ENCODE measurements around the gene GALK2.
"Not testable (repeated sequence)": the region's sequence is repeated elsewhere in the genome, so short reads cannot be mapped to it uniquely, and the experiment has no call there.

GALK2 gene

DNA sequence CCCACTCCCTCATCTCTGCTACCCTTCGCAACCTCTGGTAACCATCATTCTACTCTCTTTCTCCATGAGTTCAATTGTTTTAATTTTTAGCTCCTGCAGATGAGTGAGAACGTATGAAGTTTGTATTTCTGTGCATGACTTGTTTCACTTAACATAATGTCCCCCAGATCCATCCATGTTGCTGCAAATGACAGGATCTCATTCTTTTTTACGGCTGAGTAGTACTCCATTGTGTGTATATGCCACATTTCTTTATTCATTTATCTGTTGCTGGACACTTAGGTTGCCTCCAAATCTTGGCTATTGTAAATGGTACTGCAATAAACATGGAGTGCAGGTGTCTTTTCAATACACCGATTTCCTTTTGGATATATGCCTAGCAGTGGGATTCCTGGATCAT is 12.1 kb downstream of the GALK2 start:
- no peak for TF ChIP-seq ZNF274 (IDR thresholded peaks at IDR 0.05; ENCODE audit: low read depth, low read length)
- H3K4me3 ChIP-seq (ENCODE audit: low read length) = no peak overlapping the region

GRCh38 chr15:49183741-49184140 is 13.7 kb downstream of the GALK2 start:
- H3K4me3 ChIP-seq (ENCODE audit: low read length) = not testable (repeated sequence)

- H3K4me3 ChIP-seq (ENCODE audit: low read length) = no peak overlapping the region
- TF ChIP-seq ZNF274 (IDR thresholded peaks at IDR 0.05; ENCODE audit: low read depth, low read length) = no peak
These were observed 15.4 kb downstream of the GALK2 start for GRCh38 chr15:49185473-49185872.

GRCh38 chr15:49187549-49188245 is 17.6 kb downstream of the GALK2 start:
- TF ChIP-seq ZNF274 (IDR thresholded peaks at IDR 0.05; ENCODE audit: low read depth, low read length) = no peak
- H3K4me3 ChIP-seq (ENCODE audit: low read length) = no peak overlapping the region

GRCh38 chr15:49188933-49189332 is 18.9 kb downstream of the GALK2 start:
- H3K4me3 ChIP-seq (ENCODE audit: low read length) = no peak overlapping the region
- no peak for TF ChIP-seq ZNF274 (IDR thresholded peaks at IDR 0.05; ENCODE audit: low read depth, low read length)

GRCh38 chr15:49189631-49190030 is 19.6 kb downstream of the GALK2 start:
- no peak for TF ChIP-seq ZNF274 (IDR thresholded peaks at IDR 0.05; ENCODE audit: low read depth, low read length)
- H3K4me3 ChIP-seq (ENCODE audit: low read length) = no peak overlapping the region

GRCh38 chr15:49190586-49190985 is 20.5 kb downstream of the GALK2 start:
- TF ChIP-seq ZNF274 (IDR thresholded peaks at IDR 0.05; ENCODE audit: low read depth, low read length) = no peak
- no peak overlapping the region for H3K4me3 ChIP-seq (ENCODE audit: low read length)

- no peak for TF ChIP-seq ZNF274 (IDR thresholded peaks at IDR 0.05; ENCODE audit: low read depth, low read length)
- H3K4me3 ChIP-seq (ENCODE audit: low read length) = no peak overlapping the region
These were observed 21.8 kb downstream of the GALK2 start for GRCh38 chr15:49191892-49192291.

- H3K4me3 ChIP-seq (ENCODE audit: low read length) = no peak overlapping the region
- TF ChIP-seq ZNF274 (IDR thresholded peaks at IDR 0.05; ENCODE audit: low read depth, low read length) = no peak
These were observed 26.8 kb downstream of the GALK2 start for GRCh38 chr15:49196856-49197255.

- TF ChIP-seq ZNF274 (IDR thresholded peaks at IDR 0.05; ENCODE audit: low read depth, low read length) = no peak
- H3K4me3 ChIP-seq (ENCODE audit: low read length) = no peak overlapping the region
These were observed 29.6 kb downstream of the GALK2 start for GRCh38 chr15:49199666-49200065.

- no peak for TF ChIP-seq ZNF274 (IDR thresholded peaks at IDR 0.05; ENCODE audit: low read depth, low read length)
- H3K4me3 ChIP-seq (ENCODE audit: low read length) = no peak overlapping the region
These were observed 30.3 kb downstream of the GALK2 start for GRCh38 chr15:49200347-49200746.

DNA sequence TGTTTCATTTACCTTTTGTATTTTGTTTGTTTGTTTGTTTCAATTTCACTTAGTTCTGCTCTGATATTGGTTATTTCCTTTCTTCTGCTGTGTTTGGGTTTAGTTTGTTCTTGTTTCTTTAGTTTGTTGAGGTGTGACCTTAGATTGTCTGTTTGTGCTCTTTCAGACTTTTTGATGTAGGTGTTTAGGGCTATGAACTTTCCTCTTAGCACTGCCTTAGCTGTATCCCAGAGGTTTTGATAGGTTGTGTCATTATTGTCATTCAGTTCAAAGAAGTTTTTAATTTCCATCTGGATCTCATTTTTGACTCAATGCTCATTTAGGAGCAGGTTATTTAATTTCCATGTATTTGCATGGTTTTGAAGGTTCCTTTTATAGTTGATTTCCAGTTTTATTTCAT is 38.1 kb downstream of the GALK2 start:
- H3K4me3 ChIP-seq (ENCODE audit: low read length) = not testable (repeated sequence)

DNA sequence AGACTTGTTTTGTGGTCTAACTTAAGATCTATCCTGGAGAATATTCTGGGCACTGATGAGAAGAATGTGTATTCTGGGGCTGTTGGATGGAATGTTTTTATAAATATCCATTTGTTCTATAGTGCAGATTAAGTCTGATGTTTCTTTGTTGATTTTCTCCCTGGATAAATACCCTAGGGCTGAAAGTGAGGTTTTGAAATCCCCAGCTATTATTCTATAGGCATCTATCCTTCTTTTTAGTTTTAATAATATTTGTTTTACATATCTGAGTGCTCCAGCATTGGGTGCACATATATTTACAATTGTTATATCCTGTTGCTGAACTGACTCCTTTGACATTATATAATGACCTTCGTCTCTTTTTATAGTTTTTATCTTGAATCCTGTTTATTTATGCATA is 42.9 kb downstream of the GALK2 start:
- no peak overlapping the region for H3K4me3 ChIP-seq (ENCODE audit: low read length)

GRCh38 chr15:49215768-49216739 is 46.0 kb downstream of the GALK2 start:
- no peak for TF ChIP-seq ZNF274 (IDR thresholded peaks at IDR 0.05; ENCODE audit: low read depth, low read length)

More for the DNA sequence above, 42.9 kb downstream of the GALK2 start:
- no peak for TF ChIP-seq ZNF274 (IDR thresholded peaks at IDR 0.05; ENCODE audit: low read depth, low read length)

More at GRCh38 chr15:49215768-49216739, 46.0 kb downstream of the GALK2 start:
- H3K4me3 ChIP-seq (ENCODE audit: low read length) = no peak overlapping the region
